ENCODE results near the gene ZNRF3.
A peak's percentile ranks its signal among the peaks of the same experiment; 100 is the strongest.

Gene ZNRF3

DNA sequence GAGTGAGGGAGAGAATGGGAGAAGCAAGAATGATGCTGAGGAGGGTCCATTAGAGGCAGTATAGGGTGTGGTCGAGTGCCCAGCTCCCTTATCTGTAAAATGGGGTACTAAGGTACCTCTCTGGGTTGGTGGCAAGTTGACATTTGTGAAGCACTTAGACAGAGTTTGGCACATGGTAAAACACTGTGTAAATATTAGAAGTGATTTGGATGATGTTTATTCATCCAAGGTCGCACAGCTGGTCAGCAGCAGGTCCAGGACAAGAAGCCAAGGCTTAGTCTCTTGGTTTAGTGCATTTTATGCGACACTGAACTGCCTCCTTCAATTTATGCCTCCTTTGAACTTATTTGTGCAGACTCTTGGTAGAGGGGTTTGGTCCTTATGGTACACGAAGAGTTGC, 208.9 kb downstream of the ZNRF3 start:
- DNase-seq (ENCODE audit: low spot score) = no peak

DNA sequence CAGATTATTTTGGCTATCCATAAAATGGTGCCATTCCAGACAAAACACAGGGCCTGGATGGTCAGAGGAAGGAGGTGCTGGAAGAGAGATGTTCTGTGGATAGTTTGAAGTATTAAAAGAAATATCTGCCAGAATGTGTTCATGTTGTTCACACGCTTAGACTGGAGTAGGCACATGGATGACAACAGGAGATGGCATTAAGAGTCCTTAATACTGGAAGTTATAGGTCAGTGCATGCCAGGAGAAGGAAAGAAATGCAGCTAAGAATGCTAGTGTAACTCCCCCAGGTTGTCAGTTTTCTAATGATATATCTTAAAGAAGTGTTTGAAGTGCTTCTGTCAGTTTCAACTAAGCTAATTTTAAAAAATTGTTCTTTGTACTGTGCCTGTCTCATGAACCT, 209.7 kb downstream of the ZNRF3 start:
- DNase-seq (ENCODE audit: low spot score) = no peak

DNA sequence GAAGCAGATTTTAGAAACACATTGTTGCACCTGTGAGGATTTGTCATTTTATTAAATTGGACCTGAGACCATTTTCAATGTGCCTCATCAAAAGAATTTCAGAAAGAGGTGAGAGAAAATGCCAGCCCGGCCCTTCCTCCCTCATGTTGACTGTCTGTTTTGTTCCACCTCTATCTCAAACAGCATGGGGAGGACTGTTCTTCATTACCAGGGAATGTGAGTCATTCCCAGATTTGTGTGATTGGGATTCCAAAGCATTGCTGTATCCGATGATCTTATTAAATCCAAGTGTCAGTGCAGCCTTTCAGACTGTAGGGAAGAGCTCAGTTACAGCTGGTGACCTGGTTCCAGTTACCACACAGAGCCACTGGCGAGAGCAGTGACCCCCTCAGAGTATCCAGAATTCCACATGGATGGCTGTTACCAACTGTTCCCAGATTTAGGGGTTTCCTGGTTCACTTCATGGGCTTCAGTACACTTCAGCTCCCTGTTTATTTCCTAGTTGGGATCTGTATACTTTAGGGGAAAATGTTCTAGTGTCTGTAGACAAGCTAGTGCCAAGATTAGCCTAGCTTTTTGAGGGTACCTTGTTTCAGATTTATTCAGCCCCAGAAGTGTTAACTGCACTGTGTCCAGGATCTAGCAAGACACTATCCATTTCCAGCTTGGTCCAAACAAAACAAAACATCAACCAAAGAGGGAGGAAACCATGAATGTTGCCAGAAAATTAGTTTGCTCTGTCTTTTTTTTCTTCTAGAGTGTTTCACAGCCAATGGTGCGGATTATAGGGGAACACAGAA, 210.3 kb downstream of the ZNRF3 start:
- peak; percentile 63 for DNase-seq (ENCODE audit: low spot score)

DNA sequence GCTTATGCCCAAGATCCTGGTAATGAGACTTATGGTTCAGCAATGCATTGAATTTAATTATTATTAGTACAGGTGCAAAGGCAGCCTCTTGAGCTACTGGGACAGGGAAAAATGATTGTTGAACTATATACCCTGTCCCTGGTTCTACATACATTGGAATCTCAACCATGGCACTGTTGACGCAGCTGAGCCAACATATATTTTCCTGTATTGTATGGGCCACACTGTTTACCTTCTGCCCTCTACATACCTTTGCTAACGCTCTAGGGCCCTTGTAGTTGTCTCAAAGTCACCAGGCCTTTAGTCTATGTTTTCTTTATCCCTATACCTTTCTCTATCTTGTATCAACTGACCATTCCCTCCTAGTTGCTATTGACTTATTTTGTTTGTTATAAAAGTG, 212.1 kb downstream of the ZNRF3 start:
- no peak for DNase-seq (ENCODE audit: low spot score)

DNA sequence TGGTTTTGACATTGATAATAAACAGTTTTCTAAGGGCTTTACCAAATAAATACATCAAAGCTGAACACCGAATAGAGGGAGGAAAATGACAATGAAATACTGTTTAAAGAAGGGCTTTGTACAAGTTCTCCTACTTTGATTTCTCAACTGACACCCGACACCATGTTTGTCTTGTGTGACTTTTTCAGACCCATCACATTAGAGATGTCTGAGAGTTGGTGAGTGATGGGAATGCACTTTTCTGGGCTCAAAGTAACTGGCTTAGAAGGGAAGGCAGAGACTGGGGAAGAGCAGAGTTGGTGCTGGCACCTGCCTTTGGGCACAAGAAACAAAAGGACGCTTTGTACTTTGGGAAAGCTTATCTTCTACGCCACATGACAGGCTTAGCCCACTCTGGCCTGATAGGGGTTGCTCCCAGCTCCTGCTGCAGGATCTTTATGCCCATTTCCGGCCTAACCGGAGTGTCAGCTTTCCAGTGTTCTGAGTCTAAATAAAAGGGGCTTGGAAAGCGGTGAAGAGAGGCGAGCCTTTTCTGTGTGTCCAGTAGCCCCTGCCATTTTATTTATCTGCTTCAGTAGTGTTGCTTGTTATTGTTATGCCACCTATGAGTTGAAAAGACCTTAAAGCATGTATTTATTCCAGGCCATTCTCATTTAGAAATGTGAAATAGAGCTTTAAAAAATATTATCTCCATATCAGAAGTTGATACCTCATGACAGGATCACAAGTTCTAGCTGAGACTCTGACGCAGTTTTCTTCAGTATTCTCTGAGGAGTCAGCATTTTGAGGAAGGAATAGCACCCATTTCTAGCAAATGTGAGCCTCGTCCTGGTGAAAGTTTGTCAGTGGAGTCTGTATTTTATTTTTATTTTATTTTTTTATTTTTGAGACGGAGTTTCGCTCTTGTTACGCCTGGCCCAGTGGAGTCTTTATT, 213.6 kb downstream of the ZNRF3 start:
- DNase-seq (ENCODE audit: low spot score) = no peak

DNA sequence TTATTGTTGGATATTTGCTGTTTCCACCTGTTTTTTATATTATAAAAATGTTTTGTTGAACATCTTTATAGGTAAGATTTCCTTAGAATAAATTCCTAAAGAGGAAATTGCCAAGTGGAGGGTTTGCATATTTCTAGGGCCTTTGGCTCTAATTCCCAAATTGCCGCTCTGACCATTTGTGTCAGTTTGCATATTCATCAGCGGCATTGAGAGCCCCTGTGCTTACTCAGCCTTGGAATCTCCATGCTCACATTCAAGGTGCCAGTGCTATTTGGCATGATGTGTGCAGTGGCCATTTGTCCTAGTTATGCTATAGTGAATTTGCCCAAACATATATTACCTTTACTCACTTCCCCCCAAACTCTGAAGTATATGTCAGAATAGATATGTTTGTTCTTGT, 214.9 kb downstream of the ZNRF3 start:
- DNase-seq (ENCODE audit: low spot score) = no peak

DNA sequence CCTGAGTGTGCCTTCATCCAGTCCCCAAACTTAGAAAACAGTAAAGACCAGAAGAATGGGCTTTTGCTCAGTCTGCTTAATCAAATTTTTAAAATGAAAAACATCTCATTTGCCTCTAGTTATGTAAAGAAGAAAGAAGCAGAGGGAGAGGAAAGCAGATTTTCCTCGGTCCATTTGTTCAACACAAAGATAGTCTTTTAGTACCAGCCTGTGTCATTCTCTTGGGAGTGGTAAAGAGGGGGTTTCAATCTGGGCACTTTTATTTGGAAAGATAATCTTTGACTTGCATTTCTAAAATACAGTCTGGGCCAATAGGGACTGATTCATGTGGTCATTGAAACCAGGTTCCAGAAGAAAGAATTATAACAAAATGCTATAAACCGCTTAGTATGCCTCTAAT, 218.9 kb downstream of the ZNRF3 start:
- DNase-seq (ENCODE audit: low spot score) = no peak

DNA sequence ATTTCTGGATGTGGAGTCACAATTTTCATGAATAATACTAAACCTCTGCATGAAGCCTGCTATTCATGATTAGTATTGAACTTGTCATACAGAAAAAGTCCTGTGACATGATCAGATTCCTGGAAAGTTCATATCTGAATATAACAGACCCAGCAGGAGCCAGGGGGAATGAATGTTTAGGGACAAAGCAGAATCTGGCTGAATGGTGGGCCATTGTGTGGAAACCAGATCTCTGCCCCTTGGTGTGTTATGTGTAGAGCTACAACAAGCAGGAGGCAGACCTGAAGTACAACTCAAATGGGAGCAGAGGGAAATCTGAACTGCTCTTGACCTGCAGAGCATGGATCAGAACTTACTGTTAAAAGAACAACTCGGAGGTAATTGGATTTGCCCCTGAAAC, 219.7 kb downstream of the ZNRF3 start:
- no peak for DNase-seq (ENCODE audit: low spot score)

DNA sequence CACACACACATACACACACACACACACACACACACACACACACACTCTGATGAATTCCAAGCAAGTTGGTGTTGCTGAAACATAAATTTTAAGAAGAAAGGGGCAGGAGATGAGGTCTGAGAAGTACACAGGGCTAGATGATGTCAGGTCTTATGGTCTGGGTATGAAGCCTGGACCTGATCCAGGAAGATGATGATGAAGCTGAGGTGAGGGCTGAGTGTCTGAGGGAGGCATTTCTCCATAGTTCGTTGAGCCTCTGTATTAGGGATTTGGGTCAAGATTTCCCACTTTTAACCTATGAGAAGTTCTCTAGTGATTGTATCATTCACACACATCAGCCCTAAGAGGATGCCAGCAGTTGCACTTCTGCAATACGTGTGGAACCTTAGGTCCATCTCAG, 222.1 kb downstream of the ZNRF3 start:
- DNase-seq (ENCODE audit: low spot score) = no peak

DNA sequence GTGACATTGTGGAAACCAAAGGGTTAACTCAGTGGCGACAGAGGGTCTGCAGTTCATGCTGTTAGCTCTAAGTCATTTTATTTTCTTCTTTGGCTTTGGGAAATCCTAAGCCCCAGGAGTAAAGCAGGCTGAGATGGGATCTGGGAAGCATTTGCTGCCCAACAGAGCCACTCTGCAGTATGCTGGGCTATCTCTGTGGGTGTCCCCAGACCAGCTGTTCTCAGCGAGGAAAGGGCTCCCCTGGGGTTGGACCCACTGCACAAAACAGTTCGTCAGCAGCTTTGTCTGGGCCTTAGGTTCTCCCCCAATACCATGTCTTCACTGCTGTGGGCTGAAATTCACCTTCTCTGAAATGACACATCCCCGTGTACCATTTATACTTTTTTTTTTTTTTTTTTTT, 223.5 kb downstream of the ZNRF3 start:
- no peak for DNase-seq (ENCODE audit: low spot score)

Data from AG08396 (cell line).